Hindlimb muscle (tissue), 1 donor: ENCODE measurements around the gene APBA3. TPM values are rescaled to one million over a fixed set of nuclear protein-coding genes. Genes with fewer than 3 reads are reported as not detected.
A peak's percentile ranks its signal among the peaks of the same experiment; 100 is the strongest.

ENCODE experiments used
- DNase-seq: peaks from one replicate; pipeline ENCODE4 v3.0.0-alpha.2; 2013
- polyA plus RNA-seq: library from polyadenylated mRNA; unstranded; fragments of 120-200 nt; gene quantifications from one replicate; pipeline ENCODE4 v1.2.1, GENCODE V29; 2013; ENCODE audit not compliant: insufficient read length

Gene APBA3
- polyA plus RNA-seq, 1 donor = 20.4 TPM

- no peak for DNase-seq
These were observed 15.0 kb downstream of the APBA3 start for GRCh38 chr19:3746371-3747056.

GRCh38 chr19:3745363-3746045 lies 16.0 kb downstream of the APBA3 start:
- DNase-seq = no peak

GRCh38 chr19:3743486-3743885 lies 18.0 kb downstream of the APBA3 start:
- no peak for DNase-seq

GRCh38 chr19:3740431-3740830 lies 21.1 kb downstream of the APBA3 start:
- DNase-seq = no peak

GRCh38 chr19:3738477-3739220 lies 22.8 kb downstream of the APBA3 start:
- DNase-seq = no peak

GRCh38 chr19:3737487-3738205 lies 23.8 kb downstream of the APBA3 start:
- DNase-seq = no peak

- no peak for DNase-seq
These were observed 25.3 kb downstream of the APBA3 start for GRCh38 chr19:3736106-3736724.

- no peak for DNase-seq
These were observed 27.2 kb downstream of the APBA3 start for GRCh38 chr19:3734310-3734600.

- no peak for DNase-seq
These were observed 27.8 kb downstream of the APBA3 start for GRCh38 chr19:3733549-3734309.

GRCh38 chr19:3732108-3732507 lies 29.4 kb downstream of the APBA3 start:
- DNase-seq = no peak

- no peak for DNase-seq
These were observed 31.0 kb downstream of the APBA3 start for GRCh38 chr19:3730457-3730958.

- no peak for DNase-seq
These were observed 35.7 kb downstream of the APBA3 start for GRCh38 chr19:3725640-3726310.

GRCh38 chr19:3725121-3725520 lies 36.4 kb downstream of the APBA3 start:
- no peak for DNase-seq

- no peak for DNase-seq
These were observed 37.6 kb downstream of the APBA3 start for GRCh38 chr19:3723883-3724282.

- DNase-seq = no peak
These were observed 38.4 kb downstream of the APBA3 start for GRCh38 chr19:3723110-3723488.

- no peak for DNase-seq
These were observed 38.9 kb downstream of the APBA3 start for GRCh38 chr19:3722443-3723109.

GRCh38 chr19:3721887-3722442 lies 39.5 kb downstream of the APBA3 start:
- no peak for DNase-seq

- peak; percentile 76 for DNase-seq
These were observed 40.2 kb downstream of the APBA3 start for GRCh38 chr19:3721131-3721886.

- no peak for DNase-seq
These were observed 41.1 kb downstream of the APBA3 start for GRCh38 chr19:3720349-3720917.
